Mesenteric fat pad (tissue), 1 donor: ENCODE results near the gene TMEM212. TPM values are rescaled to one million over a fixed set of nuclear protein-coding genes. Genes with fewer than 3 reads are reported as not detected.

Experiments
- DNase-seq: peaks from one replicate; pipeline ENCODE4 v3.0.0-alpha.2; 2020; ENCODE audit warnings: low spot score
- long read RNA-seq: library from polyadenylated mRNA; unstranded; transcript quantifications from one replicate; pipeline ENCODE4 v2.0.0, GENCODE V29; 2020
- total RNA-seq: library from RNA; stranded (reverse); fragmentation: NEBNext Ultra II Directional; extraction: Animal tissue kit (Norgen Biotek cat#: 25700); gene quantifications from one replicate; pipeline ENCODE4 v1.2.1, GENCODE V29; 2021
- donor health status: DM: yes; HTN: yes; CAD: no.

The TMEM212 gene
- not detected for total RNA-seq
- long read RNA-seq, result 0 reads

DNA sequence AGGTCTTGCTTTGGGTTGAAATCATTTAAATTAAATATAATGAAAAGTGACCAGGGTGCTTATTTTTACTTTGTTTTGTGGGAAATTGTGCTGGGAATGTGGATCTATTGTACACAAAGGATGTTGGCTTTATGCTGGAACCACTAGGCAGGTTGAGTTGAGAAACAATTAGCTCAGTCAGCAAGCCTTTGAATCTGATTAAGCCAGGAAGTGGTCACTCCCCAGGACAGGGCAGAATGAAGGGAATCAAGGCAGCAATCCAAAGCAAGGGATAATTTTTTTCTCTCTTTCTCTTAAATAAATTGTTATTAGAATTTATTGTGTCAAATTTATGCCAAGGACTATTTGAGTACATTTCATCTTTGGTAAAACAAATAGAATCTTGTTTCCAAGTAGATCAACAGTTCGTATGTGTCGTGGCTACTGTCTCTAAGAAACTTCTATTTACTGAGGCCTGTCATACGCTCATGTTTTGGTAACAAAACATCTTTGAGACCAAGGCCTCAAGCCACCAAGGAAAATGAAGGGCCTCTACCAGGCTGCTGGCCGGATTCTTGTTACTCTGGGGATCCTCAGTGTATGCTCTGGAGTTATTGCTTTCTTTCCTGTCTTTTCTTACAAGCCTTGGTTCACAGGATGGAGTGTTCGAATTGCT lies at the start of gene TMEM212:
TSS of gene TMEM212 (plus strand) at position 486 of the 655 bp plus-strand sequence. CDS start at position 521, 35 bp downstream.
- DNase-seq, result no peak

DNA sequence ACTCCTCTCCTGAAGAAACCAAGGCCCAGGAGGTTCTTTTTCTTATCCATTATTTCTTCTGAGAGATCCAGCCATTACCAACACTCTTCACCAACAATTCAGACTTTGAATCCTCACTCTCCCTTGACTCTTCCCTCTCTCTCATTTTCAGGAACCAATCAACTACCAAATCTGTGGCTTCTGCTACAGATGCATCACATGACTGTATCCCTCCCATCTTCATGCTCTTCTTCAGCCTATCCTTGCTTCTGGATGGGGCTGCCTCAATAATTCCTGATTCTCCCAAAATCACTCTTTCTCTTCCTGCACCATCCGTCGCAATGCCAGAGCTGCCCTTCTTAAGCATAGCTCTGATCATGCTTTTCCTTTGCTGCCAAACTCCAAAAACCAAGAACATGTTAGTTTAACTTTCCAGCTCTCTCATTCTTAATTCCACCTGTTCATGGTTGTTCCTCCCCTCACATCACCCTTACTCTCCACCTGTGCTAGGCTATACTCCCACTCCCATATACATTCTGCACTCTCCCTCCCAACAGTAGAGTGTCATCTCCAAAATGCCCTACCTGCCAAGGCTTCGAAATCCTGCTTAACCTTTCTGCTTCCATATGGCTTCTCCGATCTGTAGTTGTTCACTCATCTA lies 46.4 kb upstream of the TMEM212 start:
- no peak for DNase-seq

DNA sequence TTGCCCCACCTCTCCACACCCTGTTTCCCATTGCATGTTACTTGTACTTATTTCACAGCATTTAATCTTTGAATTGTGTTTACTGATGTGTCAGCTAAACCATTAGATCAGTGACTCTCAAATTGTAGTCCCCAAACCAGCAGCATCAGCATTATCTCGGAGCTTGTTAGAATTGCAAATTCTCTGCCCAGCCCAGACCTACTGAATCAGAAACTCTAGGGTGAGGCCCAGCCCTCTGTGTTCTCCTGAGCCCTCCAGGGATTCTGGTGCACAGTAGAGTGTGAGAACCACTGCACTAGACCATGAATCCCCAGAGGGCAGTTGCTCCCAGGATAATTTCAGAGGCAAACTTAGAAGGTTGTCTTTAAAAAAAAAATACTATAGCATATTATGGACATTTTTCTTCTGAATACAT lies 45.9 kb upstream of the TMEM212 start:
- DNase-seq, result no peak

GRCh38 chr3:171797873-171798272 lies 45.3 kb upstream of the TMEM212 start:
- no peak for DNase-seq

- no peak for DNase-seq
Measured at GRCh38 chr3:171799501-171799900, 43.6 kb upstream of the TMEM212 start.

- DNase-seq, result no peak
Measured at GRCh38 chr3:171801738-171802589, 41.2 kb upstream of the TMEM212 start.

GRCh38 chr3:171802590-171802956 lies 40.6 kb upstream of the TMEM212 start:
- no peak for DNase-seq

DNA sequence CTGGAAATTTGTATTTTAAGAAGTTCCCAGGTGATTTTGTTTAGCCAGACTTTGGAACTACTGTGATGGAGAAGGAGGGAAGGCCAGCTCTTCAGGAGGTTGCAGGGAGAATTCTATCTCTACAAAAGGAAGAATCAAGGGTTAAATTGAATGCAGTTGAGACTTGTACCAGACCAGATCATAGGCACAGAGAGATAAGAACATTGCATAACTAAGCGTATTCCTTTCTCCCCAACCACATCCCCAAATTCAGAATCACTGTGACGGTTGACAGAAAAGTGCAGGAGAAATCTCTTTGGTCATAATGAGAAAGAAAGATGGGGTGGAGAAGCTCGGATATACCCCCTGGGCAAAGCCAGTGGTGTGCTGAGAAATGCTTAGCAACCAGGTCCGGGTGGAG lies 40.1 kb upstream of the TMEM212 start:
- no peak for DNase-seq

DNA sequence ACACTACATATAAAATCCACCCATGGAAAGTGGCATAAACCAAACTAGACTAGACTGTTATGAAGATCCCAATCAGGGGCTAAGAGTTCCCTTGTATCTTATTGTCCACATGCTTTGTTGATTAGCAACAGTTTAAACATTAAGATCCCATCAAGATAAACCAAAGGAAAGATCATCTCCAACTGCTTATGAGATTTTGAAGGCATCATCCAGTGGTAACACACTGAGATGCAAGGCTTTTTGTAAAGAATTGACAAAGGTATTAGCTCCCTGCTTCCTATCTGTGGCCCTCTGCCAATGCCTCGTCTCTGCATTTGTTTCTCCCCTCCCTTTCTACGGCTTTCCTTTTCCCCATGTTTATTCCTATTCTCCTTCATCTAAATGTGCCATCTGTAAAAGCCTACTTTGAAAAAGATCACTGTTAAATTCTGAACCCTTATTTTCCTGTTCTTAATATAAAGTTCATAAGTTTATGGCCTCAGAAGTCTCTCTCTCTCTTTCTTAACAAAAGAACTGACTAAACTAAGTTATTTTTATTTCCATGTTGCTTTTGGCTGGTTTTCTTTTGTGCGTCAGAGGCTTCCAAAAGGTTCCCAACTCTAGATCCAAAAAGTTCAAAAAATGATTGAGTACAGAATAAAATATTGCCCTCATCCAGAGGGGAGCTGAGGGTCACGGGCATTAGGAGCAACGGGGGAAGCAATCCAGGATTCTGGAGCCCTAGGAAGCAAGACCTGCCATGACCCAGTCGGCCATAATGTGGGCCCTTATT lies 38.3 kb upstream of the TMEM212 start:
- DNase-seq, result no peak

- DNase-seq, result no peak
Measured at GRCh38 chr3:171805687-171806086, 37.5 kb upstream of the TMEM212 start.

- no peak for DNase-seq
Measured at GRCh38 chr3:171806200-171807128, 36.7 kb upstream of the TMEM212 start.

DNA sequence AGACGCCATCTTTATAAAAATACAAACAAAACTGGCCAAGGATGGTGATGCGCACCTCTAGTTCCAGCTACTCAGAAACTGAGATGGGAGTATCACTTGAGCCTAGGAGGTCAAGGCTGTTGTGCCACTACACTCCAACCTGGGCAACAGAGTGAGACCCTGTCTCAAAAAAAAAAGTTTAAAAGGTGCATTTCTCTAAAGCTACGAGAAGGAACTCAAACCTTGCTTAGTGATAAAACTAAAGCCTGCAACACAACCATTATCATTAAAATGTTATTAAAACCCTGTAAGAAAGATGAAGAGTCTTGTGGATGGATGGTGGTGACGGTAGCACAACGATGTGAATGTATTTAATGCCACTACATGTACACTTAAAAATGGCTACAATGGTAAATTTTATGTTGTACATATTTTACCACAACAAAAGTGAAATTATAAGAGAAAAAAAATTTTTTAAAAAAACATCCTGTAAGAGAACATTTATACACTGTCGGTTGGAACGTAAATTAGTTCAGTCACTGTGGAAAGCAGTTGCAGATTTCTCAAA lies 35.9 kb upstream of the TMEM212 start:
- DNase-seq, result no peak

- no peak for DNase-seq
Measured at GRCh38 chr3:171807806-171808205, 35.3 kb upstream of the TMEM212 start.

- DNase-seq, result no peak
Measured at GRCh38 chr3:171809611-171809860, 33.6 kb upstream of the TMEM212 start.

DNA sequence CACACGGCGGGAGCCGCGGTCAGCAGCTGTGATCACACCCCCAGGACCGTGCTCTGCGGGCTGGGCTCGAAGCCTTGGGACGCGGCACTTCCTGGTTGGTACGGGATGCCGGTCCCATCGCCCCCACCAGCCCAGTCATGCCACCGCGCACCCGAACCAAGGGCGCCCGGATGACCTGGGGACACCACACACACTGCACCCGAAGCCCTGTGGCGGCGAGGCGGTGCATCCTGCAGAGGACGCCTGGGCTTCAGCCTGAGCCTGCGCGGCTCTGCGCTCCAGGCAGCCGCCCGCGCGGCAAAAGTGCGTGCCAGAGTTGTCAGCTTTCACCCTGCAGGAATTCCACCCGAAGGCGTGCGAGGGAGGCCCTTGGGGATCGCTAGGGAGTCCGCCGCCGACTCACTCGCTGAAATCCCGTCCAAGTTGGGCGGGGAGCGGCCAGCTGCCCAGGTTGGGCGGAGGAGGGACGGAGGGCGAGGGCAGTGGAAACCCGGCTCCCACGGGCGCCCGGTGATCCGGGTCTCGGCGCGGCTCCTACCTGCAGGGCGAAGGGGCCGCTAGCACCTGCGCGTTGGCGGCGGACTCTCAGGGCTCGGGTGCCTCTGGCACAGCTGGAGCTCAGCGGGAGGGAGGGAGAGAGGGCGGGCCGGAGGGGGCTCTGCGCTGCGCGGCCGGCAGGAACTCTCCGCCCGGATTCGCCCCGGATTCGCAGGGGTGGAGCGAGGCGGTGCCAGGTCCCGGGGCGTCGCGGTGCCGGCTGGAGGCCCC lies 33.1 kb upstream of the TMEM212 start, which contains the start of gene PLD1:
TSS of gene PLD1 (minus strand) at position 623 of the 768 bp plus-strand sequence. CDS start 72,432 bp downstream, outside the sequence.
- DNase-seq, result peak; percentile 95

DNA sequence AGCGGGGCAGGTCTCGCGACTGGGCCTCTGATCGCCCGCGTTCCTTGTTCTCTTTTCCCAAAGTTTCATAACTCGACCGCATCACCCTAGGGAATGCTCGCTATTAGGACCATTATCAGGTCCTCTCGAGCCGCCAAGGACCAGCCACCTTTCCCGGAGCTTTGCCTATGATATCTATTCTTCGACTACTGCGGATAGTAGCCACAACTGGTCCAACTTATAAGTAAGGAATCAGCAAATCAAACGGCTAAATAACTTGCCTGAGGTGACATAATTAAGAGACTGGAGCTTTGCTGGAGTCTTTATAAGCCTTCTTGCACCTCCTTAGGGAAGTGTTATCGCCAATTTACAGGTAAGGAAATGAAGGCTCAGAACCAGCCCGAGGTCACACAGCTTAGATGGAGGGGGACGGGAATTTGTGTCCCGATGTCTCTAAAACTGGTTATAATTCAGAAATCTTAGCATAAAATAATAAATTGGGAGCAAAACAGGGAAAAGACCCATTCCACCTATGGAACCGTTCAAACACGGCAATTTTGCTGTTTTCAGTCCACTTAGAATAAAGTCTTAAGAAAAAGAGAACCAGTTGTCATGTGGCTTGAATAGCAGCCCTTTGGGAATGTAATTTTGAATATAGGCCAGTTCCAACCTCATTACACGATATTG lies 32.4 kb upstream of the TMEM212 start:
- DNase-seq, result no peak

DNA sequence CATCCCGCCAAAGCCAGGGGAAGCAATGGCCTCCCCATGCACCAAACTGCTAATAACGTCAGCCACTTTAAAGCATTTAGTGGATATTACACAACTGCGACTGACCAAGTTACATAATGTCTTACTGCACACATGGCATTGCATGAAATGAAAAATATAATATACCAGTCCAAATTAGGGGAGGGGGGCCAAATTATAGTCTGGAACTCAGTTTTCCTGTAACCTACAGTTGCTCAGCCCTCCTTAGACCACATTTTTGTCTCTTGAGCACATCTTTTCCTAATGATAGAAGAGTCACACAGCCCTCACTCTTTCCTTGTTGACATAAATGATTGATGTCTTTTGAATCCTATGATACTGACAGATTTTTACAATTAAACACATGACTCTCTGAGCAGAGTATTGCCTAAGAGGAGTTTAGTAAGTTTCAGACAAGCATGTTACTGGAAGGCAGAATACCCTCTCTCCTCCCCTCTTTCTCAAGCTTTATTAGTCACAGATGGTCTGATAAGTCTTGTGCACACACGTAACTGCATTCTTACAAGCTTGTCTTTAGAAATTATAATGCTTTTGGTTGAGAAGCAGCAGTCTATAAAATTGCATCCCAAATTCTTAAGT lies 31.7 kb upstream of the TMEM212 start:
- DNase-seq, result no peak

GRCh38 chr3:171811913-171812335 lies 31.2 kb upstream of the TMEM212 start:
- DNase-seq, result no peak
